H1 (cell line): Measurements from ENCODE around the gene MARK4. TPM values are rescaled to one million over a fixed set of nuclear protein-coding genes. Genes with fewer than 3 reads are reported as not detected.

ENCODE experiments used
- CTCF ChIA-PET: fragments of 300-600 bp; sonication (Branson Sonifier 250); formaldehyde crosslinking; loops from one replicate; lab custom pipeline; 2021; ENCODE audit not compliant: partially characterized antibody; lab: Charles Lee
- POLR2A ChIA-PET: fragments of 300-600 bp; sonication (Branson Sonifier 250); formaldehyde crosslinking; loops from one replicate; lab custom pipeline; 2021; ENCODE audit warnings: inconsistent platforms; ENCODE audit not compliant: partially characterized antibody; lab: Charles Lee
- DNase-seq, 2 experiments: peaks; one replicate each; pipeline versions ENCODE4 v3.0.0 to v3.0.0-alpha.2; 2010 to 2022; ENCODE audit warnings: low spot score in 2 of 2, low read depth in 1 of 2, mixed read lengths in 1 of 2
- FAIRE-seq: peaks from 2 replicates; lab custom pipeline; 2011; peaks lifted over from hg19 to GRCh38; lab: Jason Lieb, UNC
- H2AFZ ChIP-seq: 2 replicates; pipeline ENCODE4 v1.8.1; 2012; ENCODE audit warnings: low read length, inconsistent platforms
- H2AK5ac ChIP-seq: 2 replicates; pipeline ENCODE4 v1.6.1; 2013; ENCODE audit warnings: low read depth, low read length
- H2BK120ac ChIP-seq: replicated peaks from 2 replicates; pipeline ENCODE3; 2013; ENCODE audit warnings: low read depth, low read length, inconsistent platforms
- H2BK12ac ChIP-seq: 2 replicates; pipeline ENCODE4 v1.6.1; 2013; ENCODE audit warnings: low read depth, low read length
- H2BK15ac ChIP-seq: 2 replicates; pipeline ENCODE4 v1.6.1; 2013; ENCODE audit warnings: low read length
- H2BK20ac ChIP-seq: 2 replicates; pipeline ENCODE4 v1.6.1; 2013; ENCODE audit warnings: low read length
- H2BK5ac ChIP-seq: 2 replicates; pipeline ENCODE4 v1.6.1; 2013; ENCODE audit warnings: low read depth, low read length
- H3K14ac ChIP-seq: 2 replicates; pipeline ENCODE4 v1.6.1; 2013; ENCODE audit warnings: inconsistent platforms; ENCODE audit not compliant: insufficient read length
- H3K18ac ChIP-seq: 2 replicates; pipeline ENCODE4 v1.6.1; 2013; ENCODE audit warnings: low read length; ENCODE audit errors: extremely low read depth
- H3K23ac ChIP-seq: 2 replicates; pipeline ENCODE4 v1.6.1; 2013; ENCODE audit warnings: inconsistent platforms; ENCODE audit not compliant: insufficient read length
- H3K23me2 ChIP-seq: 2 replicates; pipeline ENCODE4 v1.6.1; 2013; ENCODE audit warnings: low read depth, low read length
- H3K27ac ChIP-seq: 2 replicates; pipeline ENCODE4 v1.6.1; 2011; ENCODE audit warnings: low read depth, low read length, inconsistent platforms
- H3K27me3 ChIP-seq, 4 experiments: replicated peaks in 1 of 4; 1 replicate in 1 of 4; 2 replicates in 3 of 4; pipeline versions ENCODE4 v1.6.1 to v1.8.1; 2011 to 2013; ENCODE audit warnings: low read length in 3 of 4, mild to moderate bottlenecking in 3 of 4, inconsistent platforms in 2 of 4, mixed read lengths in 2 of 4, moderate library complexity in 1 of 4; ENCODE audit not compliant: control insufficient read depth in 3 of 4, insufficient read depth in 3 of 4; ENCODE audit errors: extremely low read depth in 1 of 4
- H3K36me3 ChIP-seq, 4 experiments: 2 replicates each; pipeline versions ENCODE4 v1.6.1 to v1.8.1; 2011 to 2013; ENCODE audit warnings: mild to moderate bottlenecking in 4 of 4, low read length in 3 of 4, moderate library complexity in 2 of 4, control low read depth in 1 of 4, inconsistent platforms in 1 of 4; ENCODE audit not compliant: insufficient read depth in 4 of 4, control insufficient read depth in 2 of 4
- H3K4ac ChIP-seq: replicated peaks from 2 replicates; pipeline ENCODE3; 2013; ENCODE audit warnings: low read length, low read depth, mixed read lengths, inconsistent platforms; ENCODE audit not compliant: insufficient read length
- H3K4me1 ChIP-seq, 4 experiments: replicated peaks in 1 of 4; 1 replicate in 1 of 4; 2 replicates in 3 of 4; pipeline versions ENCODE4 v1.6.1 to v1.8.1; 2011 to 2013; ENCODE audit warnings: low read length in 3 of 4, inconsistent platforms in 2 of 4, mixed read lengths in 1 of 4; ENCODE audit not compliant: insufficient read depth in 4 of 4, control insufficient read depth in 3 of 4
- H3K4me2 ChIP-seq, 2 experiments: 2 replicates each; pipeline versions ENCODE4 v1.6.1 to v1.8.1; 2011 to 2013; ENCODE audit warnings: low read depth in 2 of 2, low read length in 2 of 2, control low read depth in 1 of 2, inconsistent platforms in 1 of 2, mild to moderate bottlenecking in 1 of 2; ENCODE audit not compliant: insufficient read depth in 1 of 2
- H3K4me3 ChIP-seq, 4 experiments: fragments of 200-600, 300-600 bp in 1 of 4; sonication (generic), shearing (Covaris generic), sonication (Bioruptor Twin) in 1 of 4; 2 replicates each; pipeline versions ENCODE4 v1.5.1 to v1.8.1; 2011 to 2016; ENCODE audit warnings: low read length in 4 of 4, low read depth in 3 of 4, control low read depth in 2 of 4, inconsistent platforms in 2 of 4, mild to moderate bottlenecking in 2 of 4, mixed read lengths in 1 of 4, moderate library complexity in 1 of 4; ENCODE audit not compliant: insufficient read depth in 2 of 4; ENCODE audit errors: extremely low read depth in 1 of 4
- H3K56ac ChIP-seq: replicated peaks from 2 replicates; pipeline ENCODE3; 2013; ENCODE audit warnings: low read depth, mild to moderate bottlenecking, mixed read lengths, low read length, inconsistent platforms; ENCODE audit not compliant: insufficient read length
- H3K79me1 ChIP-seq: 2 replicates; pipeline ENCODE4 v1.6.1; 2013; ENCODE audit warnings: low read depth, low read length, control low read depth
- H3K79me2 ChIP-seq, 2 experiments: 2 replicates each; pipeline versions ENCODE4 v1.6.1 to v1.8.1; 2012 to 2013; ENCODE audit warnings: low read length in 2 of 2, mild to moderate bottlenecking in 2 of 2, inconsistent platforms in 1 of 2; ENCODE audit not compliant: insufficient read depth in 2 of 2, control insufficient read depth in 1 of 2
- H3K9ac ChIP-seq, 4 experiments: replicated peaks in 1 of 4; 1 replicate in 1 of 4; 2 replicates in 3 of 4; pipeline versions ENCODE4 v1.6.1 to v1.8.1; 2011 to 2013; ENCODE audit warnings: low read depth in 3 of 4, low read length in 3 of 4, control low read depth in 2 of 4, mild to moderate bottlenecking in 2 of 4, moderate library complexity in 2 of 4, inconsistent platforms in 1 of 4; ENCODE audit errors: extremely low read depth in 1 of 4
- H3K9me3 ChIP-seq, 2 experiments: 2 replicates each; pipeline versions ENCODE4 v1.6.1 to v1.8.1; 2012 to 2013; ENCODE audit warnings: mild to moderate bottlenecking in 2 of 2, moderate library complexity in 2 of 2, control low read depth in 1 of 2, inconsistent platforms in 1 of 2, low read depth in 1 of 2, low read length in 1 of 2, mixed read lengths in 1 of 2; ENCODE audit not compliant: insufficient read depth in 2 of 2
- H4K20me1 ChIP-seq, 2 experiments: replicated peaks in 1 of 2; 2 replicates each; pipeline versions ENCODE3 to v1.8.1; 2011 to 2013; ENCODE audit warnings: inconsistent platforms in 2 of 2, low read length in 2 of 2, mild to moderate bottlenecking in 1 of 2; ENCODE audit not compliant: insufficient read depth in 2 of 2, control insufficient read depth in 1 of 2
- H4K5ac ChIP-seq: 2 replicates; pipeline ENCODE4 v1.6.1; 2013; ENCODE audit warnings: low read length, low read depth, mixed read lengths, inconsistent platforms; ENCODE audit not compliant: insufficient read length
- H4K8ac ChIP-seq: 2 replicates; pipeline ENCODE4 v1.8.0; 2013; ENCODE audit warnings: mild to moderate bottlenecking, moderate library complexity, low read length, inconsistent platforms; ENCODE audit not compliant: insufficient read depth; ENCODE audit errors: extremely low read depth
- H4K91ac ChIP-seq: replicated peaks from 2 replicates; pipeline ENCODE3; 2013; ENCODE audit warnings: low read length, mixed read lengths, inconsistent platforms; ENCODE audit not compliant: insufficient read length
- BRCA1 ChIP-seq: IDR thresholded peaks from 2 replicates; pipeline ENCODE4 v1.6.1; 2012; ENCODE audit warnings: low read depth, low read length, improper control_type of control experiment
- CEBPB ChIP-seq: IDR thresholded peaks from 2 replicates; pipeline ENCODE4 v1.6.1; 2012; ENCODE audit warnings: low read depth, low read length
- EP300 ChIP-seq, 2 experiments: IDR thresholded peaks; 1 replicate in 1 of 2; 2 replicates in 1 of 2; pipeline ENCODE4 v1.6.1; 2011 to 2012; ENCODE audit warnings: low read depth in 2 of 2, low read length in 2 of 2, mild to moderate bottlenecking in 2 of 2, borderline replicate concordance in 1 of 2, inconsistent platforms in 1 of 2, moderate library complexity in 1 of 2
- GTF2F1 ChIP-seq: IDR thresholded peaks from 2 replicates; pipeline ENCODE4 v1.6.1; 2012; ENCODE audit warnings: low read depth, low read length, improper control_type of control experiment, borderline replicate concordance
- JUN ChIP-seq: IDR thresholded peaks from 2 replicates; pipeline ENCODE4 v1.6.1; 2011; ENCODE audit warnings: low read depth, mild to moderate bottlenecking, improper control_type of control experiment, low read length
- KDM4A ChIP-seq: IDR thresholded peaks from one replicate; pipeline ENCODE4 v1.7.1; 2012; ENCODE audit warnings: low read depth, mild to moderate bottlenecking, moderate library complexity, low read length, inconsistent platforms; ENCODE audit not compliant: severe bottlenecking
- KDM5A ChIP-seq: fragments of 200-600 bp; IDR thresholded peaks from 2 replicates; pipeline ENCODE4 v1.7.1; 2012; ENCODE audit warnings: mild to moderate bottlenecking, low read length, inconsistent platforms, mixed read lengths
- NANOG ChIP-seq: IDR thresholded peaks from 2 replicates; pipeline ENCODE4 v1.6.1; 2011; ENCODE audit warnings: low read length, low read depth, mild to moderate bottlenecking, inconsistent platforms; ENCODE audit not compliant: insufficient read depth, poor library complexity, severe bottlenecking
- RXRA ChIP-seq: IDR thresholded peaks from 2 replicates; pipeline ENCODE4 v1.6.1; 2011; ENCODE audit warnings: low read depth, mild to moderate bottlenecking, low read length, moderate library complexity; ENCODE audit not compliant: insufficient read depth
- TAF7 ChIP-seq: optimal IDR thresholded peaks from 2 replicates; pipeline ENCODE3; 2011; ENCODE audit warnings: low read depth, mild to moderate bottlenecking, inconsistent platforms, low read length, moderate library complexity, borderline replicate concordance
- TBP ChIP-seq: IDR thresholded peaks from 2 replicates; pipeline ENCODE4 v1.6.1; 2011; ENCODE audit warnings: low read depth, low read length, improper control_type of control experiment
- WGBS, 2 experiments: shearing (Covaris generic) in 1 of 2; methylation state at CpG; one replicate each; pipeline versions ENCODE4 v1.1.6 to v1.1.7; 2013 to 2015; ENCODE audit warnings: low lambda C conversion rate in 2 of 2, mixed read lengths in 2 of 2, inconsistent platforms in 1 of 2, low coverage in 1 of 2, missing lambda C conversion rate in 1 of 2; ENCODE audit not compliant: insufficient replicate concordance in 2 of 2, insufficient coverage in 1 of 2, insufficient read length in 1 of 2; ENCODE audit errors: extremely low coverage in 1 of 2, missing lambda C conversion rate in 1 of 2; 5-methylcytosine and 5-hydroxymethylcytosine counted together
- polyA plus RNA-seq, 7 experiments: library from polyadenylated mRNA; depleted of rRNA in 3 of 7; stranded (reverse) in 5 of 7; unstranded in 2 of 7; fragments of >200 nt in 5 of 7; fragments of 200-250 nt in 2 of 7; gene quantifications; 1 replicate in 5 of 7; 2 replicates in 1 of 7; 4 replicates in 1 of 7; pipeline versions ENCODE4 v1.2.1 to v1.2.3, GENCODE V29; 2011 to 2013; ENCODE audit warnings: missing spikeins in 2 of 7, mixed read lengths in 2 of 7
- total RNA-seq: library from RNA; stranded (reverse); fragmentation: NEBNext Ultra II Directional; extraction: Animal tissue kit (Norgen Biotek cat#: 25700); gene quantifications from 2 replicates; pipeline ENCODE4 v1.2.1, GENCODE V29; 2021

The MARK4 gene
- total and polyA plus RNA-seq, 2 of the 8 experiments (the other 6 are each of a cell fraction or from before 2014, with no cell fraction given): 12.3 to 49.8 TPM

GRCh38 chr19:45352471-45352870 is 101.4 kb downstream of the MARK4 start:
- Histone ChIP-seq H3K56ac (no peak overlapping the region), H3K4me2 (no peak overlapping the region), H3K14ac (no peak overlapping the region), H3K36me3 (peaks cover 20 to 68% (median 51%) of the 10 kb centered on the region in 4 experiments), H3K4me1 (peaks cover 0 to 8% (median 5%) of the 10 kb centered on the region in 4 experiments; a peak in 2 of 7 replicates), H2BK5ac (no peak overlapping the region), H4K8ac (peak overlapping the region; percentile 22; the same call in 1 of the 2 replicates), H3K23me2 (no peaks in the 10 kb centered on the region), H2AK5ac (no peak overlapping the region), H3K27me3 (no peaks in the 10 kb centered on the region), H2BK20ac (no peak overlapping the region), H3K4ac (no peak overlapping the region), H3K4me3 (no peak overlapping the region), H2AFZ (no peak overlapping the region), H2BK12ac (no peak overlapping the region), H3K27ac (no peak overlapping the region), H2BK15ac (no peak overlapping the region), H4K91ac (no peak overlapping the region), H2BK120ac (no peak overlapping the region), H3K9ac (no peak overlapping the region), H3K23ac (no peak overlapping the region), H3K18ac (no peak overlapping the region), H4K20me1 (peaks cover 1 to 36% of the 10 kb centered on the region in 2 experiments), H4K5ac (no peak overlapping the region), H3K79me2 (no peaks in the 10 kb centered on the region), H3K9me3 (no peaks in the 10 kb centered on the region), H3K79me1 (peaks cover 2% of the 10 kb centered on the region; the same call in 1 of the 2 replicates)
- DNase-seq (no peak), FAIRE-seq (no peak)
- WGBS, 2 experiments: 95% methylated on average over 20 of the region's 20 CpGs; no CpG with 5 or more reads in 1 of the 2 experiments
- TF ChIP-seq RXRA (no peak), GTF2F1 (no peak), TAF7 (no peak), EP300 (IDR thresholded peaks at IDR 0.05; ENCODE audit: borderline replicate concordance in 1 of 2, low read depth in 2 of 2, low read length in 2 of 2) (no peak), KDM5A (no peak), TBP (no peak), BRCA1 (no peak), NANOG (no peak), KDM4A (no peak), JUN (no peak), CEBPB (no peak)
- ChIA-PET CTCF (interaction anchor here (0.7 to 1.9 kb wide), 5 partner anchors 13 to 152 kb away, joined by 3 to 5 read pairs (median 4); no protein-coding TSS in a partner anchor), POLR2A (interaction anchor here (0.9 to 5.9 kb wide), 6 partner anchors 16 to 64 kb away, joined by 3 to 36 read pairs (median 4); partner anchors contain the start of gene ERCC2)
